Measurements from ENCODE around the gene TAF8. TPM values are rescaled to one million over a fixed set of nuclear protein-coding genes. Genes with fewer than 3 reads are reported as not detected.

The TAF8 gene
- total RNA-seq, 1 donor from 2014 or later: 17.2 TPM

- TF ChIP-seq CTCF (IDR thresholded peaks at IDR 0.05): no peak
- H3K27me3 Mint-ChIP-seq (ENCODE audit: low read depth): no peaks in the 10 kb centered on the region
- H3K36me3 Mint-ChIP-seq (ENCODE audit: low read depth): peaks cover under 1% of the 10 kb centered on the region
- no peaks in the 10 kb centered on the region for H3K9me3 Mint-ChIP-seq (ENCODE audit: low read depth)
- H3K4me3 Mint-ChIP-seq (ENCODE audit: unreplicated experiment): no peak overlapping the region
- peaks cover 22% of the 10 kb centered on the region for H3K4me1 Mint-ChIP-seq (ENCODE audit: low read depth)
- DNase-seq (ENCODE audit: low spot score): no peak
- no peak overlapping the region for H3K27ac Mint-ChIP-seq (ENCODE audit: unreplicated experiment)
Observed at GRCh38 chr6:42009844-42010184, 40.5 kb upstream of the TAF8 start.

DNA sequence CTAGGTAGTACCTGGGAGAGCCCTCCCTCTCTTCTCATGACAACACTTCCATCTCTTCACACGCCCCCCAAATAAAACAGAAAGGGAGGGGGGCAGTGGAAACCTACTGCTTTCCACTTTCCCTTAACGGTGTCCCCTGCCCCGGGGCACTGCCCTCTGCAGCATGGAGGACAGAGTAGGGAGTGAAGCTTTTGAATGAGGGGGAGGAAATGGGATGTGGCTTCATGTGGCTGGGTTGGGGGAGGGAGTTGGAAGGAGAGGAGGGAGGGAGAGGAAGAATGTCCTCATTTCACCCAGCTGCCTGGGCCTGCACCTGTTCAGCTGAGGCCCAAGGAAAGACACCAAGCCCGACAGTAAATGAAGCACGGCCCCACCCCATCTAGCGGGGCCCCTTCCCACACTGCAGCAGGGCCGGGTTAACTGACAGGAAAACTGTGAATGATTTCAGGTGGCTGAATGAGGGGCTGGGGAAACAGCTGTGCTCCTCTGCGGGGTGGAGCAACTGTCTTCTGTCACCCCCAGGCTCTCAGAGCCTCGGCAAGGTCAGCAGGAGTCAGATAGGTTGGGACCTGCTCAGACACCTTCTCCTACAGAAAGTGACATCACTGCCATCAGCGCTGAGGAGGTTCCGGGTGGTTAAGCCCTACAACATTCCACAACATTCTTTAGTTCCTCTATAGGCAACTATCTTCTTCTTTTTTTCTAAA, 40.0 kb upstream of the TAF8 start:
- Mint-ChIP-seq H3K27ac (ENCODE audit: unreplicated experiment) (no peak overlapping the region), H3K27me3 (ENCODE audit: low read depth) (no peaks in the 10 kb centered on the region), H3K9me3 (ENCODE audit: low read depth) (no peaks in the 10 kb centered on the region), H3K4me3 (ENCODE audit: unreplicated experiment) (no peak overlapping the region), H3K4me1 (ENCODE audit: low read depth) (peaks cover 22% of the 10 kb centered on the region), H3K36me3 (ENCODE audit: low read depth) (peaks cover 1% of the 10 kb centered on the region)
- peak; percentile 61 for DNase-seq (ENCODE audit: low spot score)
- TF ChIP-seq CTCF (IDR thresholded peaks at IDR 0.05): no peak

- TF ChIP-seq CTCF (IDR thresholded peaks at IDR 0.05): no peak
- Mint-ChIP-seq H3K36me3 (ENCODE audit: low read depth) (peaks cover 1% of the 10 kb centered on the region), H3K27me3 (ENCODE audit: low read depth) (no peaks in the 10 kb centered on the region), H3K4me1 (ENCODE audit: low read depth) (peaks cover 22% of the 10 kb centered on the region), H3K4me3 (ENCODE audit: unreplicated experiment) (no peak overlapping the region), H3K9me3 (ENCODE audit: low read depth) (no peaks in the 10 kb centered on the region), H3K27ac (ENCODE audit: unreplicated experiment) (no peak overlapping the region)
- DNase-seq (ENCODE audit: low spot score): no peak
Observed at GRCh38 chr6:42010909-42011308, 39.4 kb upstream of the TAF8 start.

- no peak overlapping the region for H3K4me3 Mint-ChIP-seq (ENCODE audit: unreplicated experiment)
- peak; percentile 4 for DNase-seq (ENCODE audit: low spot score)
- no peaks in the 10 kb centered on the region for H3K27me3 Mint-ChIP-seq (ENCODE audit: low read depth)
- no peak overlapping the region for H3K27ac Mint-ChIP-seq (ENCODE audit: unreplicated experiment)
- H3K4me1 Mint-ChIP-seq (ENCODE audit: low read depth): peaks cover 33% of the 10 kb centered on the region
- H3K9me3 Mint-ChIP-seq (ENCODE audit: low read depth): no peaks in the 10 kb centered on the region
- TF ChIP-seq CTCF (IDR thresholded peaks at IDR 0.05): no peak
- peaks cover 1% of the 10 kb centered on the region for H3K36me3 Mint-ChIP-seq (ENCODE audit: low read depth)
Observed at GRCh38 chr6:42012501-42013133, 37.7 kb upstream of the TAF8 start.

DNA sequence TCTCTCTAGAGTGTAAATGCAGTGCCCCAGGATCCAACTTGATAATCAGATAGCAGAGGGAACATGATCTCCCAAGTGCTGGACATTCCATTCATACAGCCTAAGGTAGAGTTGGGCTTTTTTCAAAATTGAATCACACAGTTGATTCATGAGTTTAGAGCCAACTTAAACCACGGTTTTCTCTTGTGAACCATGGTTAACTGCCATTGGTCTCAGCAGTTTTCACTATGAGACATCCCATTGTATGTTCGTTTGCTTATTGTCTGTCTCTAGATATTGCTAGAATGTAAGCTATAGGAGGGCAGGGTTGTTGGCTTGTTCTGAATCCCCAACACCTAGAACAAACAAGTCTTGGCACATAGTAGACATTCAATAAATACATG, 37.2 kb upstream of the TAF8 start:
- Mint-ChIP-seq H3K4me1 (ENCODE audit: low read depth) (peaks cover 34% of the 10 kb centered on the region), H3K27ac (ENCODE audit: unreplicated experiment) (no peak overlapping the region), H3K9me3 (ENCODE audit: low read depth) (no peaks in the 10 kb centered on the region), H3K27me3 (ENCODE audit: low read depth) (no peaks in the 10 kb centered on the region), H3K4me3 (ENCODE audit: unreplicated experiment) (no peak overlapping the region), H3K36me3 (ENCODE audit: low read depth) (peaks cover 1% of the 10 kb centered on the region)
- no peak for TF ChIP-seq CTCF (IDR thresholded peaks at IDR 0.05)
- DNase-seq (ENCODE audit: low spot score): no peak
